Measurements from ENCODE around the gene MDK.
"Not testable (repeated sequence)": the region's sequence is repeated elsewhere in the genome, so short reads cannot be mapped to it uniquely, and the experiment has no call there.

MDK gene

DNA sequence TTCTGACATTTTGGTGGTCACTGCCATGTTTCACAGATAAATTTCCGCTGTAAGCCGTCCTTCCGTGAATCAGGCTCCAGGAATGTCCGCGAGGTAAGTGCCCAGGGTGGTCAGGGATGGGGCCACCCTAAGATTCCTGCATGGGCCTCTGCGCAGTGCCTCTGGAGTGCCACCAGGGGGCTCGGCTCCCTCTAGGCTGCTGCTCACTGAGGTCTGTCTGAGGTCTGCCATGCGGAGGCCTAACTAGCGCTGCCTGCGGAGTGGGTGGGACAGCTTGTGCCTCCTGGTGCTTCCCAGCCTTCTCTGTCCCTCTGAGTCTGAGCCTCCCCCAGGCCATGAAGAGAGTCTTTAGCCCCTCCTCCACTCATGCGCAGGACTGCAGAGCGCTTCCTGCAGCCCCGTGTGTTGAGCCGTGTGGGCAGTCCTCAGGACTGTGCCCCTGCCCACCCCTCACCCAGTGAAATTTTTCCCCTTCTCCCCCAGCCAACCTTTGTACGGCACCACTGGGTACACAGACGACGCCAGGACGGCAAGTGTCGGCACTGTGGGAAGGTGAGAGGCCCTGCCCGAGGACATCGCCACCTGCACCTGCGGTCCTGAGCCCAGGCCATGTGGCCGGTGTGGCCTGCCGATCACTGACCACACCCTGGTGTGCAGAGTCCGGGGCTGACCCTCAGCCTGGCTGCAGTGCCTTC is 11.9 kb upstream of the MDK start:
- DNase-seq (ENCODE audit: low spot score) = peak; percentile 94

DNA sequence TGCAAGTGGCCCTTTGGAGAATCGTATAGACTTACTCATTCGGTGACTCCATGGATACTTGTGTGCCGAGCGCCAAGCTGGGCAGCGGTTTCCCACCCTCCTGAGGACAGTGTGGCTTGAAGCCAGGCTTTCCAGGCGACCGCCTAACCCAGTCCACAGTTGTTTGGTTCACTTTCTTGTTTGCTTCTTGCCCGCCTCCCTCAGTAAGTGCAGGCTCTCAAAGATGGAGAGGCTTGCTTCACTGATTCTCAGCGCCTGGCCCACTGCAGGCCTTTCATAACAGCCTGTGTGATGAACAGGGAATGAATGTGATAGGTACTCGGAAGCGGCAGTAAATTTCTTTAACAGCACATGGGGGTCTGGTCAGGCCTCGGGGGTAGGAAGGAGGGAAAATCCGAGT is 11.2 kb upstream of the MDK start:
- DNase-seq (ENCODE audit: low spot score) = no peak

DNA sequence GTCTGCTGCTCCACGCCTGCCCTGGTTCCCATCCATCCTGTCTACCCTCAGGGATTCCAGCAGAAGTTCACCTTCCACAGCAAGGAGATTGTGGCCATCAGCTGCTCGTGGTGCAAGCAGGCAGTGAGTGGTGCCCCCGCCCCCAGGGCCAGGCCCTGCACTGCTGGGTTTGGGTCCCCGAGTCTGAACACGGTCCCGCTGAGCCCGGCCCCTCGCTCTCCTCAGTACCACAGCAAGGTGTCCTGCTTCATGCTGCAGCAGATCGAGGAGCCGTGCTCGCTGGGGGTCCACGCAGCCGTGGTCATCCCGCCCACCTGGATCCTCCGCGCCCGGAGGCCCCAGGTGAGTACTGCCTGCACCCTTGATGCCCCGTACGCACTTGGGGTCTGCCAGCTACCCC is 10.2 kb upstream of the MDK start:
- DNase-seq (ENCODE audit: low spot score) = not testable (repeated sequence)

- no peak for DNase-seq (ENCODE audit: low spot score)
These were observed 9.4 kb upstream of the MDK start for GRCh38 chr11:46372086-46372485.

- DNase-seq (ENCODE audit: low spot score) = not testable (repeated sequence)
These were observed 9.0 kb upstream of the MDK start for GRCh38 chr11:46372501-46372900.

DNA sequence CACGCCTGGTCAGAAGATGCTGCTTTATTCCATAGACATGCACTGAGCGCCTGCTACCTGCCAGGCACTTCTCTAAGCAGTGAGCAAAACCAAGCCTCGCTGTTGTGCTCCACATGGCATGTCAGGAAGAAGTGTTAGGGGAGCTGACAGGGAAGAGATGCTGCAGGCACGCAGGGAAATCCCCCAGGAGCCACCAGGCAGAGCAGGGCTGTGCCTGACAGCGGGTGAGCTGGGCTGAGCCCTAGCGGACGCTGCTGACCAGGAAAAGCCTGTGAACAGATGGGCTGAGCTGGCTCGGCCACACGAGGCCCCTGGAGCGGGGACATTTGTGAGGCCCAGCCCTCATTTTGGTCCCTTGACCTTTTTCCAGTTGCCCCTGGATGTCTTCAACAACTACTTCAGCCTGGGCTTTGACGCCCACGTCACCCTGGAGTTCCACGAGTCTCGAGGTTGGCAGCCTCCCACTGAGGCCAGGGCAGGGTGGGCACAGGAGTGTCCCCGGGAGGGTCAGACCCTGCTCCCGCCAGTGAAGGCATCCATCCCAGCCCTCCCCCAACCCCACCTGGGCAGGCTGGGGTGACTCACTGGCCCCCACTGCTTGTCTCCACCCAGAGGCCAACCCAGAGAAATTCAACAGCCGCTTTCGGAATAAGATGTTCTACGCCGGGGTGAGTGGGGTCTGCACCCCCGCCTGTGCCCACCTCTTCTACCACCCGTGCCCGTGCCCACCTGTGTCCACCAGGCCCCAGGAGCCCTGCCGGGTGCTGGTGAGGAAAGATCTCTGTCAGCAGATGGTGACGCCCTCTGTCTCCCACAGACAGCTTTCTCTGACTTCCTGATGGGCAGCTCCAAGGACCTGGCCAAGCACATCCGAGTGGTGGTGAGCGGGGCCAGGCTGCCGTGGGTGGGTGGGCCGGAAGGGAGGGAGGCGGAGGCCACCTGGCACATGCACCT is 7.4 kb upstream of the MDK start:
- DNase-seq (ENCODE audit: low spot score) = no peak

DNA sequence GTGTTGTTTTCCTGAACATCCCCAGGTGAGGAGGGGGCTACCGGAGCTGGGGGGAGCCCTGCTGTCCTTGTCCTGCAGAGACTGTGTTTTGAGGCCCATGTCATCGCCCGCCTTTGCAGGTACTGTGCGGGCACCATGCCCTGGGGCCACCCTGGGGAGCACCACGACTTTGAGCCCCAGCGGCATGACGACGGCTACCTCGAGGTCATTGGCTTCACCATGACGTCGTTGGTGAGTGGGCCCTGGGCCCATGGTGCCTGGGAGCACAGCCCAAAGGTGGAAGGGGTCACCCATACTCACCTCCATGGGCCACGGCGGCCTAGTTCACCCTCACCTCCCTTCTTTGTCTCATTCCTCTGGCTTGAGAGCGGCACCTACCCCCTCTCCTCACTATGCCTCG is 6.7 kb upstream of the MDK start:
- no peak for DNase-seq (ENCODE audit: low spot score)

DNA sequence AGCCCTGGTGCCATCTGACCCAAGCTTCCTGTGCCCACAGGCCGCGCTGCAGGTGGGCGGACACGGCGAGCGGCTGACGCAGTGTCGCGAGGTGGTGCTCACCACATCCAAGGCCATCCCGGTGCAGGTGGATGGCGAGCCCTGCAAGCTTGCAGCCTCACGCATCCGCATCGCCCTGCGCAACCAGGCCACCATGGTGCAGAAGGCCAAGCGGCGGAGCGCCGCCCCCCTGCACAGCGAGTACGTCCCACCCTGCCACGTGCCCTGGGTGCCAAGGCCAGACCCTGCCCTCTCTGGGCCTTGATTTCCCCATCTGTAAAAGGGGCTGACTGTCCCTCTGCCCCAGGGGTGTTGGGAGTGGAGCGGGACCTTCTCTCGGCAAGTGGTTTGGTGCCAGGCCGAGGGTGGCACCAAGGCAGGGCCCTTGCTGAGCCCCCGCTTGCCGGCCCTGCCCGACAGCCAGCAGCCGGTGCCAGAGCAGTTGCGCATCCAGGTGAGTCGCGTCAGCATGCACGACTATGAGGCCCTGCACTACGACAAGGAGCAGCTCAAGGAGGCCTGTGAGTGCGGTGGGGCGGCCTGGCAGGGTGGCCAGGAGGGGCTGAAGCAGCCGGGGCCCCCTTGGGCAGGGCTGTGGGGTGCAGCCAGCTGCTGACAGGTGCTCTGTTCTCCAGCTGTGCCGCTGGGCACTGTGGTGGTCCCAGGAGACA is 5.9 kb upstream of the MDK start:
- no peak for DNase-seq (ENCODE audit: low spot score)

- no peak for DNase-seq (ENCODE audit: low spot score)
These were observed 5.0 kb upstream of the MDK start for GRCh38 chr11:46376258-46377050.

GRCh38 chr11:46377290-46377689 is 4.2 kb upstream of the MDK start:
- no peak for DNase-seq (ENCODE audit: low spot score)

- no peak for DNase-seq (ENCODE audit: low spot score)
These were observed 3.6 kb upstream of the MDK start for GRCh38 chr11:46377831-46378230.

DNA sequence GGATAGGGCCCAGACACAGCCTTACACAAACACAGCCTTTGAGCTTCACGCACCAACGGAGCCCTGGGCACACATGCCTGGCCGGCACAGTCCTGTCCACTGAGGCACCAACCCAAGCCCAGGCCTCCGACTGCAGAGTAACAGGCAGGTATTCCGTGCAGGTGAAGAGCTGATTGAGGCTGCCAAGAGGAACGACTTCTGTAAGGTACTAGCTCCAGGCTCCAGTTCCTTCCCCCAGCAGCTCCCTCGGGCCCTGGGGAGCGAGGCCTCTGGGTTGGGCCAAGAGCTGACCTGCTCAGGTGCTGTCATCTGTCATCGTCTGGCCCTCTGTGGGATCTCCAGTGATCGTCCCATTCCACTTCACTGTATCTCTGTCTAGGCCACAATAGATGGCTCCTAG is 3.2 kb upstream of the MDK start:
- DNase-seq (ENCODE audit: low spot score) = no peak

DNA sequence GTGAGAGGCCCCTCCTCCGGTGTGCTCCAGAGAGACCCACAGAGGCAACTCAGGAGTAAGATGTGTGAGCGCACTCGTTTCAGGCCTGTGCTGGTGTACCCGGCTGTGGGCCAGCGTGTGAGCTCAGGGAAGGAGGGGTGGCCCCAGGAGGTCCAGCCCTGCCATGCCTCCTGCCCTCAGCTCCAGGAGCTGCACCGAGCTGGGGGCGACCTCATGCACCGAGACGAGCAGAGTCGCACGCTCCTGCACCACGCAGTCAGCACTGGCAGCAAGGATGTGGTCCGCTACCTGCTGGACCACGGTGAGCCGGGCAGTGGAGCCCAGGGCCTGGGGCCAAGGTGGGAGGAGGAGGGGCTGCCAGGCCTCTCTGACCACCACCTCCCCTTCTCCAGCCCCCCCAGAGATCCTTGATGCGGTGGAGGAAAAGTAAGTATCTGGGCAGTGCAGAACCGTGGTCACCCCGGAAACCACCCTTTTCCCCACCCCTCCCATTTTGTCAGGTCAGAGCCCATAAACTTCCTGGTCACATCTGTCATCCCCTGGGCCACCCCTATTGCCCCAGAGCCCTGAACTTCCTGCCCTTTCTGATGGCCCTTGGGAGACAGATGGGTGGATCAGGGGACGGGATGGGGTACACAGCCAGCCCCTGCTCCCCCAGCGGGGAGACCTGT is 2.5 kb upstream of the MDK start:
- DNase-seq (ENCODE audit: low spot score) = no peak

- peak; percentile 93 for DNase-seq (ENCODE audit: low spot score)
These were observed 1.8 kb upstream of the MDK start for GRCh38 chr11:46379482-46380293.

DNA sequence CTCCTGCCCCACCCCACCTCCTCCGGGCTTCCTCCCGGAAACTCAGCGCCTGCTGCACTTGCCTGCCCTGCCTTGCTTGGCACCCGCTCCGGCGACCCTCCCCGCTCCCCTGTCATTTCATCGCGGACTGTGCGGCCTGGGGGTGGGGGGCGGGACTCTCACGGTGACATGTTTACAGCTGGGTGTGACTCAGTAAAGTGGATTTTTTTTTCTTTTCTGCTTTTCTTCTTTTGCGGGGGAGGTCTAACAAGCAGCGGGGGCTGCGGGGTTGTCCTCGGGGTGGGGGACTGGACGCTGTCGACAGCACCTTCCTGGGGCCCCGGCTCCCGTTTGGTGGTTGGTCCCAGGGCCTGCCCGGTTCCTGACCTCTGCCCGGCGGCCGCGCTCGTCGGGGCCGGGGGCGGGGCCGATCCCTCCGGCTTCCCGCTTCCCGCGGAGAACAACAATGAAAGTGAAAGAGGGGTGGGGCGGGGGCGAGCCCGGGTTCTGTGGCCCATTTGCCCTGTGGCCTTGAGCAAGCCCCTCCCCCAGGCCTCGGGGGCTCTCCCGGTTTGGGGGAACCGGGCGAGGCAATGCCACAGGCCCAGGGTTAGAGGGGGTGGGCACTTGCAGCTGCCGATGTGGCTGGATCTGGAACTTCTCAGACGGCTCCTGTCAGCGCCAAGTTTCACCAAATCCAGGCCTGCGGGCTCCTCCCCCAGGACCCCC is 975 bp upstream of the MDK start:
- DNase-seq (ENCODE audit: low spot score) = peak; percentile 90

- DNase-seq (ENCODE audit: low spot score) = no peak
These were observed 563 bp downstream of the MDK start for GRCh38 chr11:46381819-46382645.

- peak; percentile 97 for DNase-seq (ENCODE audit: low spot score)
These were observed 1.4 kb downstream of the MDK start for GRCh38 chr11:46382646-46383403.

DNA sequence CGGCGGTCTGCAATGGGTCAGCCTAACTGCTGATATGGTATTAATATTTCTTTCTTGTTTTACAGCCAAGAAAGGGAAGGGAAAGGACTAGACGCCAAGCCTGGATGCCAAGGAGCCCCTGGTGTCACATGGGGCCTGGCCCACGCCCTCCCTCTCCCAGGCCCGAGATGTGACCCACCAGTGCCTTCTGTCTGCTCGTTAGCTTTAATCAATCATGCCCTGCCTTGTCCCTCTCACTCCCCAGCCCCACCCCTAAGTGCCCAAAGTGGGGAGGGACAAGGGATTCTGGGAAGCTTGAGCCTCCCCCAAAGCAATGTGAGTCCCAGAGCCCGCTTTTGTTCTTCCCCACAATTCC is 1.9 kb downstream of the MDK start:
- no peak for DNase-seq (ENCODE audit: low spot score)
